GM10266 (cell line): ENCODE results near the gene SNX2.
"Not testable (repeated sequence)": the region's sequence is repeated elsewhere in the genome, so short reads cannot be mapped to it uniquely, and the experiment has no call there.

ENCODE experiments used
- DNase-seq: peaks from one replicate; pipeline ENCODE4 v3.0.0; 2012; ENCODE audit errors: extremely low spot score
- CTCF ChIP-seq: IDR thresholded peaks from 2 replicates; pipeline ENCODE4 v1.5.1; 2012; ENCODE audit warnings: mild to moderate bottlenecking, low read depth; ENCODE audit not compliant: control insufficient read depth, insufficient read depth; ENCODE audit errors: missing control alignments

SNX2 gene

GRCh38 chr5:122756264-122756911, 18.5 kb upstream of the SNX2 start:
- no peak for TF ChIP-seq CTCF
- peak; percentile 38 for DNase-seq

GRCh38 chr5:122757285-122757684, 17.6 kb upstream of the SNX2 start:
- TF ChIP-seq CTCF = no peak
- no peak for DNase-seq

DNA sequence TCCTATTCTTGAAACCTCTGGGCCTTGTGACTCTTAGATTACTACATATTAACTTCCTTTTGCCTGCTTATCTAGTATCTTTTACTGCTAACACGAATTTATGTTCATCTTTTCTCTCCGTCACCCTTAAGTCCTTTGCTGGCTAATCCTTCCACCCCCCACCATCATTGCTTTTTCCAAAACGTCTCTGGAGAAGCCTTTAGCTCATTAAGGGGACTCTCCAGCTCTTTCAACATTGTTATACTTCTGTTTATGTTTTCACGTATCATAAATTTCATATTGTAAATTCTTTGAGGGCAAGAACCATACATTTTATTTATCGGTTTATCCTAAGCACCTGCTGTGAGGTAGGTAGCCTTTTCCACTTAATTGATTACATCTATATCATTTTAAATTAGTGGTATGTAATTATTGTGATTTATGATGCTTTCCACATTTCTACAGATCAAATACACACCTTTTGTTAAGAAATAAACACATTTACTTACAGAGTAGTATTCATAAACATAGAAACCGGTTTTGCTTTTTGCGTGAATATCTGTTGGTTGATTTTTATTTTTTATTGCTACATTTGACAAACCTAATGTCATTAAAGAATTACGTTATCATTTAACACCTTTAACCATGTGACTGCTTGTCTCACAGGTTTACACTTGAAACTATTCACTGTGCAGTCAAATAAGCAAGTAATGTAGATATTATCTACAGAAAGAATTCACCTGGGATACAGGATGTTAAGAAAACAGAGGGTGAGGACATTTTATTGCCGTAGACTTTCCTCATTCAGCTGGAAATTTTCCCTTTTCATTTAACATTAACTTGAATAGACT, 15.4 kb upstream of the SNX2 start:
- no peak for TF ChIP-seq CTCF
- DNase-seq = no peak

DNA sequence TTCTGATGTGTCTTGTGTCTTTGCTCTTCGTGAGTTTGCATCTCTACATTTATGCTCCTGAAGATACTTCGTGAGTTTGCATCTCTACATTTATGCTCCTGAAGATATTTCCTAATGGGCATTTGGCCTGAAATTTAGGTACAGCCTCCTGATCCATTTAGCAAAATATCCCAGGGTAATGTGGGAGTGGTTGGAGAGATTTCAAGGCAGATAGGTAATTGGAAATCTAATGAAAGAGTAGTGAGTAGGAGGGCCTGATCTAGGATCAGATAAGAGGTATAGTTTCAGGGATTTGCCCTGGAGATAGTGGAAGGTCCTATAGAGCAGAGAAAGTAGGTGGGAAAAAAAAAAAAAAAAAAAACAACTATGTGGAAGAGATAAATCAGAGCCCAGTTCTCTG, 14.6 kb upstream of the SNX2 start:
- DNase-seq = no peak
- TF ChIP-seq CTCF = no peak

DNA sequence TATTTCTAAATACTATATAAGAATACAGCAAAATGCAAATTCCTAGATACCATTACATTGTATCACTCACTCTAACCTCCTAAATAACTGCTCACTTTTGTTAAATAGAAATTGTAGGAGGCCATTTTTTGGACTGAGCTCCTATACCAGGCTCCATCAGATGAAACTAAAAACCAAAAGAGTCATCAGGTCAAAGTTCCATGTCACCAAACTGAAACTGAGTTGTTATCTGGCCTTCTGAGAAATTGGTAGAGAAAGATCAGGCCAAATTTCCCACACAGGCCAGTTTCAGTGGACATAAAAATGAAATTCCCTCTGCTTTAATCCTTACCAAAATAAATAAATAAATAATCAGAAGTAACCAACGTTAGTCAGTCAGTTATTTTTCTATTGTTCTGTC, 13.8 kb upstream of the SNX2 start:
- no peak for TF ChIP-seq CTCF
- no peak for DNase-seq

- DNase-seq = not testable (repeated sequence)
Observed at GRCh38 chr5:122761896-122762295, 13.0 kb upstream of the SNX2 start.

DNA sequence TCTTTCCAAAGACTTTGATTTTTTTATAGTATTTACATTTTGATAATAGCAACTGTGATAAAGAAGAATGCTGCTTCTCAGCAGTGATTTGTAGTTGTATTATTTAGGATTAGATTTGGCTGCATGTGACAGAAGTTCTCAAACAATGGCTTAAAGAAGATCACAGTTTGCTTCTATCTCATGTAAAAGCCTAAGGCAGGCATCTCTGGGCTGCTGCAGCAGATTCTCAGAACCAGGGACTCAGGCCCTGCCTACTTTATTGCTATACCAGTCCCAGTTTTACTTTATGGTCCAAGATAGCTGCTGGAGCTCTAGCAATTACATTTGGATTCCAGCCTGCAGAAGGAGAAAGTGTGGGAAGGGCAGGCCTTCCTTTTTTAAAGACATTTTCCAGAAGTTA, 8.8 kb upstream of the SNX2 start:
- no peak for DNase-seq
- TF ChIP-seq CTCF = no peak
